Body of pancreas (tissue), 4 donors: ENCODE data around the gene GABRB1.

ENCODE experiments used
- POLR2A ChIP-seq, 3 donors: fragments of 450-650 bp; IDR thresholded peaks; one replicate each; pipeline ENCODE4 v1.6.1; 2016; ENCODE audit warnings: antibody characterized with exemption in 3 of 3, mild to moderate bottlenecking in 2 of 3
- TF ChIP-seq, protein P1 (sequence below), 7 experiments: fragments of 450-650 bp in 4 of 7; fragments of 200-600 bp in 3 of 7; sonication (generic) in 3 of 7; IDR thresholded peaks; one replicate each; pipeline ENCODE4 v1.5.1; 2016 to 2019; ENCODE audit warnings: antibody characterized with exemption in 7 of 7

DNA sequence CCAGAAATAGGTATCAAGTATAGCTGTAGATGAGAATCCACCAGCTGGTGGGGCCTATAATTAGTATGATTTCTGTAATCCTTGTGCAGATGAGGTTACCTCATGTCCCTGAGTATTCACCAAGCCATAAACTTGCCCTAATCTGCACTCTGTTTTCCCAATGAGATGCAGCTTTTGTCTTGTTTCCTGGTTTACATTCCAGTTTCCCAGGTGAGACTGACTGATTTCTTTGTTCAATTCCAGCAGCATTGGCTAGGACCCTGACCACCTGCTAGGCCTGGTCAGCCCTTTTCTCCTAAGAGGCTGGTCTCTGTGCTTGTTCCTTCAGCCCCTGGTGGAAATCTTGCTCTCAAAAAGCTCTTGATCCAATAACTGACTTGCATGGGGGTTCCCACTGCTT lies 44.6 kb downstream of the GABRB1 start:
- TF ChIP-seq, protein P1, sequence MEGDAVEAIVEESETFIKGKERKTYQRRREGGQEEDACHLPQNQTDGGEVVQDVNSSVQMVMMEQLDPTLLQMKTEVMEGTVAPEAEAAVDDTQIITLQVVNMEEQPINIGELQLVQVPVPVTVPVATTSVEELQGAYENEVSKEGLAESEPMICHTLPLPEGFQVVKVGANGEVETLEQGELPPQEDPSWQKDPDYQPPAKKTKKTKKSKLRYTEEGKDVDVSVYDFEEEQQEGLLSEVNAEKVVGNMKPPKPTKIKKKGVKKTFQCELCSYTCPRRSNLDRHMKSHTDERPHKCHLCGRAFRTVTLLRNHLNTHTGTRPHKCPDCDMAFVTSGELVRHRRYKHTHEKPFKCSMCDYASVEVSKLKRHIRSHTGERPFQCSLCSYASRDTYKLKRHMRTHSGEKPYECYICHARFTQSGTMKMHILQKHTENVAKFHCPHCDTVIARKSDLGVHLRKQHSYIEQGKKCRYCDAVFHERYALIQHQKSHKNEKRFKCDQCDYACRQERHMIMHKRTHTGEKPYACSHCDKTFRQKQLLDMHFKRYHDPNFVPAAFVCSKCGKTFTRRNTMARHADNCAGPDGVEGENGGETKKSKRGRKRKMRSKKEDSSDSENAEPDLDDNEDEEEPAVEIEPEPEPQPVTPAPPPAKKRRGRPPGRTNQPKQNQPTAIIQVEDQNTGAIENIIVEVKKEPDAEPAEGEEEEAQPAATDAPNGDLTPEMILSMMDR (IDR thresholded peaks at IDR 0.05): no peak
- TF ChIP-seq POLR2A (IDR thresholded peaks at IDR 0.05): no peak
